Neutrophil (primary cell): ENCODE measurements around the gene TPRG1L.
"Not testable (repeated sequence)": the region's sequence is repeated elsewhere in the genome, so short reads cannot be mapped to it uniquely, and the experiment has no call there.

Experiments used
- H3K27ac ChIP-seq: fragments of 200-600 bp; sonication (generic); 2 replicates; pipeline ENCODE4 v1.5.1; 2016; ENCODE audit warnings: mild to moderate bottlenecking, moderate library complexity
- H3K27me3 ChIP-seq: fragments of 200-600 bp; sonication (generic); 2 replicates; pipeline ENCODE4 v1.6.0; 2016; ENCODE audit warnings: mild to moderate bottlenecking
- H3K36me3 ChIP-seq: fragments of 200-600 bp; sonication (generic); 2 replicates; pipeline ENCODE4 v1.5.1; 2017
- H3K4me1 ChIP-seq, 2 experiments: fragments of 200-600 bp in 1 of 2; sonication (generic) in 1 of 2; 1 replicate in 1 of 2; 2 replicates in 1 of 2; pipeline versions ENCODE4 v1.5.1 to v1.6.1; 2013 to 2016; ENCODE audit warnings: low read depth in 1 of 2, low read length in 1 of 2, mild to moderate bottlenecking in 1 of 2, moderate library complexity in 1 of 2; ENCODE audit not compliant: control insufficient read depth in 1 of 2, insufficient read depth in 1 of 2
- H3K4me3 ChIP-seq, 2 experiments: fragments of 200-600 bp in 1 of 2; sonication (generic) in 1 of 2; 1 replicate in 1 of 2; 2 replicates in 1 of 2; pipeline ENCODE4 v1.5.1; 2013 to 2016; ENCODE audit warnings: low read depth in 1 of 2, low read length in 1 of 2, mild to moderate bottlenecking in 1 of 2, moderate library complexity in 1 of 2
- H3K9me3 ChIP-seq: fragments of 200-600 bp; sonication (generic); 2 replicates; pipeline ENCODE4 v1.5.1; 2016
- TF ChIP-seq, protein P1 (sequence below): fragments of 200-600 bp; sonication (generic); IDR thresholded peaks from 2 replicates; pipeline ENCODE4 v1.5.1; 2016; ENCODE audit warnings: antibody characterized with exemption

Gene TPRG1L

GRCh38 chr1:3624200-3625136, at the start of gene TPRG1L:
Gene TPRG1L (plus strand): TSS chr1:3625015. CDS start chr1:3625073, 58 bp downstream.
- H3K27me3 ChIP-seq, result no peaks in the 10 kb centered on the region
- H3K27ac ChIP-seq, result peak within 1 kb of the TSS; percentile 91
- H3K4me1 ChIP-seq, result peaks cover 34 to 36% of the 10 kb centered on the region in 2 experiments
- peaks cover 44% of the 10 kb centered on the region for H3K36me3 ChIP-seq
- H3K9me3 ChIP-seq, result no peaks in the 10 kb centered on the region
- TF ChIP-seq, protein P1, sequence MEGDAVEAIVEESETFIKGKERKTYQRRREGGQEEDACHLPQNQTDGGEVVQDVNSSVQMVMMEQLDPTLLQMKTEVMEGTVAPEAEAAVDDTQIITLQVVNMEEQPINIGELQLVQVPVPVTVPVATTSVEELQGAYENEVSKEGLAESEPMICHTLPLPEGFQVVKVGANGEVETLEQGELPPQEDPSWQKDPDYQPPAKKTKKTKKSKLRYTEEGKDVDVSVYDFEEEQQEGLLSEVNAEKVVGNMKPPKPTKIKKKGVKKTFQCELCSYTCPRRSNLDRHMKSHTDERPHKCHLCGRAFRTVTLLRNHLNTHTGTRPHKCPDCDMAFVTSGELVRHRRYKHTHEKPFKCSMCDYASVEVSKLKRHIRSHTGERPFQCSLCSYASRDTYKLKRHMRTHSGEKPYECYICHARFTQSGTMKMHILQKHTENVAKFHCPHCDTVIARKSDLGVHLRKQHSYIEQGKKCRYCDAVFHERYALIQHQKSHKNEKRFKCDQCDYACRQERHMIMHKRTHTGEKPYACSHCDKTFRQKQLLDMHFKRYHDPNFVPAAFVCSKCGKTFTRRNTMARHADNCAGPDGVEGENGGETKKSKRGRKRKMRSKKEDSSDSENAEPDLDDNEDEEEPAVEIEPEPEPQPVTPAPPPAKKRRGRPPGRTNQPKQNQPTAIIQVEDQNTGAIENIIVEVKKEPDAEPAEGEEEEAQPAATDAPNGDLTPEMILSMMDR, result no peak
- peak within 1 kb of the TSS; percentile 98 for H3K4me3 ChIP-seq

GRCh38 chr1:3575515-3575914, 49.3 kb upstream of the TPRG1L start:
- H3K4me1 ChIP-seq, H3K27ac ChIP-seq, H3K9me3 ChIP-seq, H3K36me3 ChIP-seq, H3K4me3 ChIP-seq, H3K27me3 ChIP-seq: not testable (repeated sequence)

GRCh38 chr1:3575993-3576392, 48.8 kb upstream of the TPRG1L start:
- Histone ChIP-seq H3K27me3 (no peaks in the 10 kb centered on the region), H3K36me3 (peaks cover 5% of the 10 kb centered on the region), H3K4me1 (no peaks in the 10 kb centered on the region), H3K27ac (no peak overlapping the region), H3K9me3 (no peaks in the 10 kb centered on the region), H3K4me3 (no peak overlapping the region)
- TF ChIP-seq, protein P1, result no peak

DNA sequence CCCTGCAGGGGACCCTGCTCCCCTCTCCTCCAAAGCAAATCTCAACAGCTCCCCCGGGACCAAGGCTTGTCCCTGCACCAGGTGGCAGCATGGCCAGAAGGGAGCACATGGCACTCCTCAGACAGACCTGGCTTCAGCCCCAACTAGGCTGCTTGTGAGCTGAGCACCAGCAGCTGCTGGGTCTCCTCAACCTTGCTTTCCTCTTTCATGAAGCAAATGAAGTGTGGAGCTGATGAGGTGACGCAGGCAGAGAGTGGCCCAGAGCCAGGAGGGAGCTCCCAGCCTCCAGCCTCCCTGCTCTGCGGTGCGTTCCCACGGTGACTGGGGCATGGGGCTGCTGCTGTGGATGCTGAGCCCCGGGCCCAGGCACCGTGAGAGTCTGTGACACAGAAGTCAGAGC, 47.5 kb upstream of the TPRG1L start:
- Histone ChIP-seq H3K4me1 (peaks cover 0 to 4% of the 10 kb centered on the region in 2 experiments), H3K27ac (no peak overlapping the region)

GRCh38 chr1:3577711-3578432, 46.9 kb upstream of the TPRG1L start:
- H3K4me3 ChIP-seq, result no peak overlapping the region
- no peaks in the 10 kb centered on the region for H3K9me3 ChIP-seq
- H3K36me3 ChIP-seq, result peaks cover 5% of the 10 kb centered on the region
- H3K27ac ChIP-seq, result no peak overlapping the region
- TF ChIP-seq, protein P1, result no peak
- peaks cover 0 to 4% of the 10 kb centered on the region in 2 experiments for H3K4me1 ChIP-seq
- H3K27me3 ChIP-seq, result no peaks in the 10 kb centered on the region

More for the DNA sequence above, 47.5 kb upstream of the TPRG1L start:
- peaks cover 5% of the 10 kb centered on the region for H3K36me3 ChIP-seq
- H3K4me3 ChIP-seq, result no peak overlapping the region
- TF ChIP-seq, protein P1, result no peak
- H3K27me3 ChIP-seq, result no peaks in the 10 kb centered on the region
- H3K9me3 ChIP-seq, result no peaks in the 10 kb centered on the region

DNA sequence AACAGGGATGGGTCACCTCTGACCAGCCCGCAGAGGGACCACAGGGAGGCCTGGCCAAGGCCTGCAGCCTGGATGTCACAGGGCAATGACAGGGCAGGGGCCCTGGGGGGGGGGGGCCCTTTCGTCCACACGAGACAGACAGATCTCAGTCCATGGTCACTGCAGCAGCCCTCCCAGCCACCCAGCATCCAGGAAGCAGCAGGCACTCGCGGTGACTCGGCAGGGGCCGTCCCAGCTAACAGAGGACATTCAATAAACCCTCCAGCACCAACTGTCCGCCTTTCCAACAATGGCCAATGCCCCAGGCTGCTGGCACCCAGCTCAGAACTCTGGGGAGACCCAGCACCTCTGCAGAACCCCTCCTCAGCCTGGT, 46.4 kb upstream of the TPRG1L start:
- TF ChIP-seq, protein P1, result no peak
- H3K4me1 ChIP-seq, result peaks cover 0 to 4% of the 10 kb centered on the region in 2 experiments
- no peak overlapping the region for H3K4me3 ChIP-seq
- no peaks in the 10 kb centered on the region for H3K9me3 ChIP-seq
- no peak overlapping the region for H3K27ac ChIP-seq
- no peaks in the 10 kb centered on the region for H3K27me3 ChIP-seq
- H3K36me3 ChIP-seq, result peaks cover 5% of the 10 kb centered on the region
